DLD1 (cell line): ENCODE data around the gene BICD1.
"Not testable (repeated sequence)": the region's sequence is repeated elsewhere in the genome, so short reads cannot be mapped to it uniquely, and the experiment has no call there.

Experiments
- in situ Hi-C: cut with HindIII; loops from 2 replicates; pipeline ENCODE4 v1.10.0; 2017; ENCODE audit warnings: low sequenced_read_pairs

Gene BICD1

DNA sequence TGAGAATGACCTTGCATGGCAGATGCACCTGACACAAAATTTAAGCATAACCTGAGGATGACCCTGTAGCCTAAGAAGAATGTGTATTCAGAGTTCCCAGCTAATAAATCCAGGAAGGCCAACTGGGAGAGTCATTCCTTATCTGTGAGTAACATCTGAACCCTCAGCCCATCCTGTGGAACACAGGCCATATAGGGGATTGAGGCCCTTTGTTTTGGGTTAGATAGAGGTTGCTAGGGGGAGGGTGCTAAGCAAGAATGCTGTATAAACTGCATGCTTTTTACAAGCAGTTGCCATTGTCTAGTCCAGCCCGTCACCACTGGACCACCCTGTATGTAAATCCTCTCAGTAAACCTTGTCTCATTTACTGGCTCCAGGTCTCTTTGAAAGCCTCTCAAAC is 77.0 kb downstream of the BICD1 start:
- in situ Hi-C loops = no loop called here

- in situ Hi-C loops = loop anchor here (5.0 kb wide), 1 partner anchor 105 kb away; no protein-coding TSS in a partner anchor
These were observed 80.5 kb downstream of the BICD1 start for GRCh38 chr12:32187127-32187526.

- in situ Hi-C loops = loop anchor here (5.0 kb wide), 1 partner anchor 46 kb away; no protein-coding TSS in a partner anchor
These were observed 84.8 kb downstream of the BICD1 start for GRCh38 chr12:32191445-32191844.

DNA sequence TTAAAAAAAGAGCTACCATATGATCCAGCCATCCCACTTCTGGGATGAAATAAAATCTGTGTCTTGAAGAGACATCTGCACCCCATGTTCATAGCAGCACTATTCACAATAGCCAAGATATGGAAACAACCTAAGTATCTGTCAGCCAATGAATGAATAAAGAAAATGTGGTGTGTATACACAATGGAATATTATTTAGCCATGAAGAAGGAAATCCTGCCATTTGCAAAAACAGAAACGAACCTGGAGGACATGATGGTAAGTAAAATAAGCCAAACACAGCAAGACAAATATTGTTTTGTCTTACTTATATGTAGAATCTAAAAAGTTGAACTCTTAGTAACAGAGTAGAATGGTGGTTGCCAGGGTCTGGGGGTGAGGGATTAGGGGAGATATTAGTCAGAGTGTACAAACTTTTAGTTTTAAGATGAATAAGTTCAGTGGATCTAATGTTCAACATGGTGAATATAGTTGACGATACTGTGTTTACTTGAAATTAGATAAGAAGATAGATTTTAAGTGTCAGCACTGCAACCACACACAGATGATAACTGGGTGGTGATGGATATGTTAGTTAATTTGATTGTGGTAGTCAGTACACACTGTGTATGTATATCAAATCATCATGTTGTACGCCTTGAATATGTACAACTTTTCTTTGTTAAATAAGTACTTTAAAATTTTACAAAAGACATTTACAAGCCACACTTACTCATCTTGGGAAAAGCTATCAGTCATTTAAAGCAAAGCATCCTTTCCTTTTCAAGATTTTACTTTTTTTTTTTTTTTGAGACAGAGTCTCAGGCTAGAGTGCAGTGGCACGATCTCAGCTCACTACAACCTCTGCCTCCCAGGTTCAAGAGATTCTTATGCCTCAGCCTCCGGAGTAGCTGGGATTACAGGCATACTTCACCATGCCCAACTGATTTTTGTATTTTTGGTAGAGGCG is 89.9 kb downstream of the BICD1 start:
- in situ Hi-C loops = no loop called here

GRCh38 chr12:32197421-32197820 is 90.8 kb downstream of the BICD1 start:
- in situ Hi-C loops = no loop called here

- in situ Hi-C loops = no loop called here
These were observed 91.9 kb downstream of the BICD1 start for GRCh38 chr12:32198555-32198954.

DNA sequence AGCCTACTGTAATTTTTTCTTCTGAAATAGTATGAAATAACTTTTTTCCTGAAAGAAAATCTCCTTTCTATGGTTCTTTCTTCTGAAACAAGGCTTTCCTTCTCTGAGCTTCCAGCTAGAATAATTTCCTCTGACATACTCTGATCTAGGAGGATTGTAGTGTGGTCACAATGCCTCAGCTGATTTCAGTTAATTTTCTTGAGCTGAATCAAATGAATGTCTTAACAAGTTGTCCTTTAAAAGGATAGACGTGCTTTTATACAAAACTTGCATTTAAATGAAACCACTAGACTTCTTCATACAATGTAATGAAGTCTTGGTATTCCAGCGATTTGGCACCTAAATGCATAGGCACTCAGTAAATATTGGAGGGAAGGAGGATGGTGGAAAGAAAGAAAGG is 94.4 kb downstream of the BICD1 start:
- in situ Hi-C loops = no loop called here

GRCh38 chr12:32201976-32202375 is 95.3 kb downstream of the BICD1 start:
- in situ Hi-C loops = no loop called here

DNA sequence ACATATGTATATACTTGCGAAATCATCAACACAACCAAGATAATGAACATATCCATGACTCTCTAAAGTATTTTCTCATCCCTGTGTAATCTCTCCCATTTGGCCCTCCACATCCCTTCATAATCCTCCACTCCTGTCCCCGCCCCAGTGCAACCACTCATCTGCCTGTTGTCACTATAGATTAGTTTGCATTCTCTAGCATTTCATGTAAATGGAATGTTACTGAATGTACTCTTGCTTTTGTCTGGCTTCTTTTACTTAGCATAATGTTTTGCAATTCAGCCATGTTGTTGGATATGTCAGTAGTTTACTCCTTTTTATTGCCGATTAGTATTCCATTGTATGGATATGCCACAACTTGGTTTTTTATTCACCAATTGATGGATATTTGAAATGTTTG is 99.1 kb downstream of the BICD1 start:
- in situ Hi-C loops = no loop called here

DNA sequence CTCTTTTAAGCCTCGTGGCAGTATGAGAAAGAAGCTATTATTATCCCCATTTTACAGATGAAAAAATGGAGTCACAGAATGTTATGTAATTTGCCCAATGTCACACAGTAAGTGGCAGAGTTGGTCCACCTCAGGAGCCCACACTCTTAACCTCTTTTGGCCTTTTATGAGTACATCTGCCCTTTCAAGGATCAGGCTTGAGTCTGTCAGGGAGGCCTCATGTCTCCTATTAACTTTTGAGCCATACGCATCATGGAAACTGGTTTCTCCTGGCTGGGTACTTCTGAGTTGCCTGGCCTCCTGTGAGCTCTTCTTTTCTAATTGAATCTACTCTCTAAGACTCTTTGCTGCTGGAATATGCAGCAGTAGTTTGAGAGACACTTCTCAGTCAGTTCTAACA is 101.7 kb downstream of the BICD1 start:
- in situ Hi-C loops = no loop called here

GRCh38 chr12:32211066-32211899 is 104.6 kb downstream of the BICD1 start:
- in situ Hi-C loops = no loop called here

DNA sequence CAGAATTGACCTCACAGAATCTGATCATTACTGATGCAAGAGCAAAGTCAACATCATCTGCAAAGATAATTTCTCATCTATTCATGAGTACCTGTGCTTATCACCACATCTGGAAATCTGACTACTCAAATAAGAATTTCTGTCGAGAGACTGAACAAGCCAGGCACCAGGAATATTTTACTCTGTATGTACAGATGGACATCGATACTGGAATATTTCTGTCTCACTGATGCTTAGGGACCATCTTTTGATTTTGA is 105.2 kb downstream of the BICD1 start:
- in situ Hi-C loops = no loop called here

- in situ Hi-C loops = no loop called here
These were observed 108.1 kb downstream of the BICD1 start for GRCh38 chr12:32214723-32215122.

DNA sequence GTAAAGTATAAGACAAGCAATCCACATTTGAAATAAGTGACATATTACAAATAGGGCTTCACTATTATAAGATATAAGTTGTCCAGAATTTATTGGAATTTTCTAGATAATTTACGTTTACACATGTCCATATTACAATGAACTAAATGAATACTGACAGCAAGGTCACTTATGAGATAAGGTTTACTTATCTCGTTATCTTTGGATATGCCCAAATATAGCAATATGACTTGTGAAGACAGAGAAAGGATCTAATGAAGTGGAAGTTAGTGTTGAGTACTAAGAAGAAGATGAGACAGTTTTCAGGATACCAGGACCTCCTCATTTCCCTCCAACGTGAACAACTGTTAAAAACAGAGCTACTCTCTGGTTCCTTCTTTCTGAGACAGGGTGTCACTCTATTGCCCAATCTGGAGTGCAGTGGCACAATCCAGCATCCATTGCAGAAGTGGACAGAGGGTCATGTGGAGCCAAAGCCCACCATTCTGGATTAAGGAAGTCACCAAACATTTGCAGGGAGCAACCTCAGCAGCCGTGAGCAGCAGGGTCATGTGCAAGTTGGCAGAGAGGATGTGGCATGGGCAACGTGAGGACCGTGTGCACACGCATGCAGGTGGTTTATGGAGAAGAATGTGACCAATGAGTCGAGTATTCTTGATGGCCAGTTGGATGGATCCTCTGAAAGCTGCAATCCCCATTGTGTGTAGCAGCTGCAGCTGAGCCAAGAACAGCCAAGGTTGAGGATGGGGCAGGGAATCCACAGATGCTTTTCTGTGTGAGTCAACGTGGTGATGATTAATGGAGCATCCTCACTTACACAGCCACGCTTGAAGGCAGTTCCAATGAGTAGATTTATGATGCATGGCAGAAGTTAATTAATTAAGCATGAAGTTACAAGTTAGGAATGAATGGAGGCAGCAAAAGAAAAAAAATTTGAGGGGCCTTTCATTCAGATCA is 111.0 kb downstream of the BICD1 start:
- in situ Hi-C loops = no loop called here

DNA sequence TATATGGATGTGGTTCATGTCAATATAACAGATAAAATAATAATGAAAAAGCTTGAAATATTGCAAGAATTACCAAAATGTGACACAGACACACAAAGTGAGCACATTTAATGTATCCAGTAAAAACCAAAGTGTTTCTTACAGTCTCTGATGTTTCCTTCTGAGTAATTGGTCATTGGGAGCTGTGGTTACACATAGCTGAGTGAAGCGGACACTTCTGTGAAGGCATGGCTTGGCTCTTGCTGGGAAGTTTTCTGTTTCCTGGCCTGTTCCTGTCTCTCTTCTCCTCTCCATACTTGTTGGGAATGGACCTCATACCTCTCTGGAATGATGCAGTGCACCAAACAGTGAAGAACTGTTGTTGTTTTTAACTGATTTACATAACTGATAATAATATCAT is 117.3 kb downstream of the BICD1 start:
- in situ Hi-C loops = no loop called here

DNA sequence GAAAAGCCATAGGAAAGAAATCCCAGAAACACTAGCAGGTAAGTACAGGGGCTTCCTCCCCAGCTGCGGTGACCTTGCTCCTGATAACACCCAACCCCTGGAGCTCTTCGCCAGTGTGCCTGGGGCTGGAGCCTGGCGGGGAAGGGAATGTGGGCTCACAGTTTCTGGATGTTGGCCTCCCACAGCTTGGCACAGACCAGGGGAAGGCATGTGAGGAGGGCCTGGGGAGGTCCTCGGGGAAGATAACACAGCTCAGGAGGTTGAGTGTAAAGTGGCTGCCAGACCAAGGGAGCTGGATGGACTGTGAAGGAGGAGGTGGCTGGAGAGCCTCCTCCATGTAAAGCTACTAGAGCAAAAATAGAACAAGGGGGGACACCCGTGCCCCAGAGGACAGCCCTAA is 120.1 kb downstream of the BICD1 start:
- in situ Hi-C loops = no loop called here

DNA sequence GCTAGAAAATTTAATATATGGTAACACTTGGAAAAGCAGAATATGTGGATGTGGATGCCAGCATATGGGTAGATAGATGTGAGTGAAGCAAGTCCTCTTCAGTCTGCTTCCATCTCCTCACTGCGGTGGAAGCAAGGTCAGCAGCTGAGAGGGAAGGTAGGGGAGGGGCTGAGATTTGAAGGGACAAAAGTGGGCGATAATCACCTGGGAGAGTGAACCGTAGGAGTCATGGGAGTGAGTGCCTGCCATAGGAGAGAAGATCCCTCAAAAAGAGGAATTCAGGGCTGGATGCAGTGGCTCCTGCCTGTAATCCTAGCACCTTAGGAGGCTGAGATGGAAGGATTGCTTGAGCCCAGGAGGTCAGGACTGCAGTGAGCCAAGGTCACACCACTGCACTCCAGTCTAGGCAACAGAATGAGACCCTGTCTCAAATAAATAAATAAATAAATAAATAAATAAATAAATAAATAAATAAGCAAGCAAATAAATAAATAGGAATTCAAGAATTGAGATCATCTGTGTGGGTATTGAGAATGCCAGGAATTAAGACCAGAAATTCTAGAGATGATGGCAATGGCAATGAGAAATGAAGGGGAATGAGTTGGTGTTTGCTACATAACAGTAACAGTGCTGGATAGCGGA is 123.4 kb downstream of the BICD1 start:
- in situ Hi-C loops = no loop called here

DNA sequence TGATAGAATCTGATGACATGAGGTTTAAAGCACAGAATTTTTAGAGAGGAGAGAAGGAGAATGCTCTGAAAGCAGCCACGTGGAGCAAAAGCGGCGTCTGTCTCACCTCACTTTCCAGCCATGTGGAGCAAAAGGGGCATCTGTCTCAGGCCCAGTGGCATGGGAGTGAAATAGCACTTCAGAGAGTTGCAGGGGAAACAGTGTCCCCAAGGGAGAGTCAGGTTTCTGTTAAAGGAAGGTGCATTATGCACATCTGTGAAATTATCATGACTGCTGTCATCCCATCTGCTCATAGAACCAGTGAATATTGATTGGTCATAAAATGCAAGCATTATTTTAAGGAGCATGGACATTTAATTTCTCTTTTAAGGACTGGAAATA is 124.0 kb downstream of the BICD1 start:
- in situ Hi-C loops = no loop called here

- in situ Hi-C loops = not testable (repeated sequence)
These were observed 124.7 kb downstream of the BICD1 start for GRCh38 chr12:32231361-32231760.

DNA sequence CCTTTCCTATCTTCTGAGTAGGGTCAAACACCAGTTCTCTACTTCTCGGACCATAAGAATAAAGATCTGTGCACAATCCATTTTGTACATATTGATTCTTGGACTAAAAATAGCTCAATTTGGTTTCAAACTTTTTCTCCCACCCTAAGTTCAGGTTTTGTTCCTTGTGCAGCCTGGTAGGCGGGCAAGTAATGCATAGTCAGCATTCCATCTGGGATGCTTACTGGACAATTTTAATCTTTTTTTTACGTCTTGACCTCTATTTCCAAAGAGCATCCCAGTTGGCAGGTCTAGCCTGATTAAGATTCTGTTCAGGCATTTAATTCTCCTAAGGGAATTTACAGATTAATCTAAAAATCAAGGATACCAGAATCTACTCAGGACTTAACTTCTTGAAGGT is 126.9 kb downstream of the BICD1 start:
- in situ Hi-C loops = no loop called here
